Activated CD8-positive, alpha-beta T cell treated with anti-CD3 and anti-CD28 coated beads for 36 hours (primary cell): ENCODE measurements around the gene ARMC9. TPM values are rescaled to one million over a fixed set of nuclear protein-coding genes. Genes with fewer than 3 reads are reported as not detected.

Source experiments
- ATAC-seq: fragments of 200-7000 bp; cut with Tn5 transposase; one replicate; pipeline ENCODE4 v1.10.0; 2021; ENCODE audit warnings: mild to moderate bottlenecking, moderate library complexity
- CTCF ChIA-PET: fragments of 350-600 bp; sonication (Branson Sonifier 250); formaldehyde crosslinking; loops from one replicate; lab custom pipeline; 2021; ENCODE audit warnings: antibody characterized with exemption; lab: Charles Lee
- POLR2A ChIA-PET: fragments of 350-600 bp; sonication (Branson Sonifier 250); formaldehyde crosslinking; loops from one replicate; lab custom pipeline; 2021; ENCODE audit warnings: antibody characterized with exemption; lab: Charles Lee
- DNase-seq: peaks from one replicate; pipeline ENCODE4 v3.0.0-alpha.2; 2020
- H3K27ac Mint-ChIP-seq: one replicate; pipeline ENCODE4 v1.8.0; 2021; ENCODE audit warnings: mild to moderate bottlenecking, mixed read lengths
- H3K27me3 Mint-ChIP-seq: one replicate; pipeline ENCODE4 v1.8.0; 2021; ENCODE audit warnings: mixed read lengths
- H3K36me3 Mint-ChIP-seq: one replicate; pipeline ENCODE4 v1.8.0; 2021; ENCODE audit warnings: low read depth, mixed read lengths
- H3K4me1 Mint-ChIP-seq: one replicate; pipeline ENCODE4 v1.8.0; 2021; ENCODE audit warnings: low read depth, mixed read lengths
- H3K4me3 Mint-ChIP-seq: one replicate; pipeline ENCODE4 v1.8.0; 2021; ENCODE audit warnings: mild to moderate bottlenecking, moderate library complexity, mixed read lengths
- H3K9me3 Mint-ChIP-seq: one replicate; pipeline ENCODE4 v1.8.0; 2021; ENCODE audit warnings: mixed read lengths
- CTCF ChIP-seq: fragments of 200-600 bp; IDR thresholded peaks from one replicate; pipeline ENCODE4 v1.8.0; 2022; ENCODE audit warnings: antibody characterized with exemption, mild to moderate bottlenecking
- intact Hi-C: fragments of 100-400 bp; cut with micrococcal nuclease; formaldehyde crosslinking; loops from one replicate; pipeline ENCODE4 v1.10.0; 2022
- total RNA-seq, 2 experiments: library from RNA; stranded (reverse); gene quantifications; one replicate each; pipeline ENCODE4 v1.2.3, GENCODE V29; 2021

ARMC9 gene
- total RNA-seq, 2 experiments from 2014 or later, result 2.0 to 2.2 TPM

- H3K36me3 Mint-ChIP-seq, result no peaks in the 10 kb centered on the region
- ChIA-PET POLR2A (no interaction called here), CTCF (interaction anchor here (0.9 kb wide), 1 partner anchor 63 kb away, joined by 3 read pairs; no protein-coding TSS in a partner anchor)
- intact Hi-C loops, result no loop called here
- DNase-seq (no peak), ATAC-seq (no peak)
- no peaks in the 10 kb centered on the region for H3K27me3 Mint-ChIP-seq
- no peak overlapping the region for H3K27ac Mint-ChIP-seq
- H3K9me3 Mint-ChIP-seq, result no peaks in the 10 kb centered on the region
- no peak overlapping the region for H3K4me3 Mint-ChIP-seq
- H3K4me1 Mint-ChIP-seq, result no peaks in the 10 kb centered on the region
- TF ChIP-seq CTCF, result no peak
These were observed 143.8 kb downstream of the ARMC9 start for GRCh38 chr2:231342061-231342711.

GRCh38 chr2:231343006-231343710 lies 144.7 kb downstream of the ARMC9 start:
- no peak for DNase-seq
- ChIA-PET POLR2A (no interaction called here), CTCF (interaction anchor here (0.9 kb wide), 1 partner anchor 62 kb away, joined by 3 read pairs; no protein-coding TSS in a partner anchor)
- no peak for ATAC-seq
- Mint-ChIP-seq H3K4me3 (no peak overlapping the region), H3K9me3 (no peaks in the 10 kb centered on the region), H3K27me3 (no peaks in the 10 kb centered on the region), H3K36me3 (no peaks in the 10 kb centered on the region), H3K4me1 (no peaks in the 10 kb centered on the region), H3K27ac (no peak overlapping the region)
- intact Hi-C loops, result no loop called here
- no peak for TF ChIP-seq CTCF

GRCh38 chr2:231343988-231344387 lies 145.6 kb downstream of the ARMC9 start:
- no peak for TF ChIP-seq CTCF
- intact Hi-C loops, result no loop called here
- DNase-seq, result no peak
- no peak overlapping the region for H3K27ac Mint-ChIP-seq
- H3K27me3 Mint-ChIP-seq, result no peaks in the 10 kb centered on the region
- ChIA-PET CTCF (no interaction called here), POLR2A (no interaction called here)
- H3K4me1 Mint-ChIP-seq, result no peaks in the 10 kb centered on the region
- H3K4me3 Mint-ChIP-seq, result no peak overlapping the region
- ATAC-seq, result no peak
- H3K9me3 Mint-ChIP-seq, result no peaks in the 10 kb centered on the region
- H3K36me3 Mint-ChIP-seq, result no peaks in the 10 kb centered on the region

- intact Hi-C loops, result no loop called here
- CTCF ChIA-PET, result no interaction called here
- no peak overlapping the region for H3K27ac Mint-ChIP-seq
- TF ChIP-seq CTCF, result no peak
- H3K4me3 Mint-ChIP-seq, result no peak overlapping the region
- ATAC-seq (no peak), DNase-seq (no peak)
- H3K4me1 Mint-ChIP-seq, result no peaks in the 10 kb centered on the region
- no peaks in the 10 kb centered on the region for H3K27me3 Mint-ChIP-seq
- no peaks in the 10 kb centered on the region for H3K9me3 Mint-ChIP-seq
- no peaks in the 10 kb centered on the region for H3K36me3 Mint-ChIP-seq
- POLR2A ChIA-PET, result interaction anchor here (0.8 kb wide), 1 partner anchor 12 kb away, joined by 3 read pairs; no protein-coding TSS in a partner anchor
These were observed 146.4 kb downstream of the ARMC9 start for GRCh38 chr2:231344851-231345250.

GRCh38 chr2:231347081-231347480 lies 148.7 kb downstream of the ARMC9 start:
- ChIA-PET POLR2A (no interaction called here), CTCF (interaction anchor here (0.8 kb wide), 1 partner anchor 15 kb away, joined by 3 read pairs; no protein-coding TSS in a partner anchor)
- DNase-seq (no peak), ATAC-seq (no peak)
- intact Hi-C loops, result no loop called here
- no peaks in the 10 kb centered on the region for H3K27me3 Mint-ChIP-seq
- H3K27ac Mint-ChIP-seq, result no peak overlapping the region
- H3K4me3 Mint-ChIP-seq, result no peak overlapping the region
- TF ChIP-seq CTCF, result no peak
- H3K9me3 Mint-ChIP-seq, result no peaks in the 10 kb centered on the region
- H3K36me3 Mint-ChIP-seq, result no peaks in the 10 kb centered on the region
- H3K4me1 Mint-ChIP-seq, result no peaks in the 10 kb centered on the region
